ENCODE results near the gene AGAP1. TPM values are rescaled to one million over a fixed set of nuclear protein-coding genes. Genes with fewer than 3 reads are reported as not detected.

AGAP1 gene
- total RNA-seq, 1 donor from 2014 or later, result 43.9 TPM

GRCh38 chr2:236119476-236119875, 625.6 kb downstream of the AGAP1 start:
- H3K36me3 Mint-ChIP-seq (ENCODE audit: low read depth, unreplicated experiment), result peaks cover 6% of the 10 kb centered on the region
- no peak for TF ChIP-seq CTCF (IDR thresholded peaks at IDR 0.05; ENCODE audit: unreplicated experiment)
- DNase-seq (ENCODE audit: low spot score), result no peak
- H3K27ac Mint-ChIP-seq (ENCODE audit: unreplicated experiment), result no peak overlapping the region
- peaks cover 16% of the 10 kb centered on the region for H3K4me1 Mint-ChIP-seq (ENCODE audit: unreplicated experiment)
- peaks cover 9% of the 10 kb centered on the region for H3K27me3 Mint-ChIP-seq (ENCODE audit: unreplicated experiment)
- no peaks in the 10 kb centered on the region for H3K9me3 Mint-ChIP-seq (ENCODE audit: unreplicated experiment)
- H3K4me3 Mint-ChIP-seq (ENCODE audit: unreplicated experiment), result no peak overlapping the region

GRCh38 chr2:236120141-236120601, 626.3 kb downstream of the AGAP1 start:
- no peak overlapping the region for H3K27ac Mint-ChIP-seq (ENCODE audit: unreplicated experiment)
- H3K4me1 Mint-ChIP-seq (ENCODE audit: unreplicated experiment), result peaks cover 16% of the 10 kb centered on the region
- DNase-seq (ENCODE audit: low spot score), result no peak
- TF ChIP-seq CTCF (IDR thresholded peaks at IDR 0.05; ENCODE audit: unreplicated experiment), result no peak
- peaks cover 10% of the 10 kb centered on the region for H3K36me3 Mint-ChIP-seq (ENCODE audit: low read depth, unreplicated experiment)
- peaks cover 5% of the 10 kb centered on the region for H3K27me3 Mint-ChIP-seq (ENCODE audit: unreplicated experiment)
- H3K9me3 Mint-ChIP-seq (ENCODE audit: unreplicated experiment), result no peaks in the 10 kb centered on the region
- H3K4me3 Mint-ChIP-seq (ENCODE audit: unreplicated experiment), result no peak overlapping the region

- no peak for TF ChIP-seq CTCF (IDR thresholded peaks at IDR 0.05; ENCODE audit: unreplicated experiment)
- no peak for DNase-seq (ENCODE audit: low spot score)
- H3K36me3 Mint-ChIP-seq (ENCODE audit: low read depth, unreplicated experiment), result peaks cover 13% of the 10 kb centered on the region
- no peak overlapping the region for H3K27ac Mint-ChIP-seq (ENCODE audit: unreplicated experiment)
- no peak overlapping the region for H3K4me3 Mint-ChIP-seq (ENCODE audit: unreplicated experiment)
- peaks cover 16% of the 10 kb centered on the region for H3K4me1 Mint-ChIP-seq (ENCODE audit: unreplicated experiment)
- no peaks in the 10 kb centered on the region for H3K9me3 Mint-ChIP-seq (ENCODE audit: unreplicated experiment)
- peaks cover 5% of the 10 kb centered on the region for H3K27me3 Mint-ChIP-seq (ENCODE audit: unreplicated experiment)
Measured at GRCh38 chr2:236120829-236121228, 627.0 kb downstream of the AGAP1 start.

- Mint-ChIP-seq H3K27ac (ENCODE audit: unreplicated experiment) (no peak overlapping the region), H3K9me3 (ENCODE audit: unreplicated experiment) (no peaks in the 10 kb centered on the region), H3K4me3 (ENCODE audit: unreplicated experiment) (no peak overlapping the region), H3K36me3 (ENCODE audit: low read depth, unreplicated experiment) (peaks cover 13% of the 10 kb centered on the region), H3K4me1 (ENCODE audit: unreplicated experiment) (peaks cover 16% of the 10 kb centered on the region), H3K27me3 (ENCODE audit: unreplicated experiment) (peaks cover 5% of the 10 kb centered on the region)
- DNase-seq (ENCODE audit: low spot score), result no peak
- TF ChIP-seq CTCF (IDR thresholded peaks at IDR 0.05; ENCODE audit: unreplicated experiment), result no peak
Measured at GRCh38 chr2:236121546-236121945, 627.7 kb downstream of the AGAP1 start.

GRCh38 chr2:236122236-236122635, 628.4 kb downstream of the AGAP1 start:
- Mint-ChIP-seq H3K4me3 (ENCODE audit: unreplicated experiment) (no peak overlapping the region), H3K9me3 (ENCODE audit: unreplicated experiment) (no peaks in the 10 kb centered on the region), H3K27me3 (ENCODE audit: unreplicated experiment) (peaks cover 3% of the 10 kb centered on the region), H3K27ac (ENCODE audit: unreplicated experiment) (no peak overlapping the region), H3K36me3 (ENCODE audit: low read depth, unreplicated experiment) (peaks cover 13% of the 10 kb centered on the region), H3K4me1 (ENCODE audit: unreplicated experiment) (peaks cover 14% of the 10 kb centered on the region)
- TF ChIP-seq CTCF (IDR thresholded peaks at IDR 0.05; ENCODE audit: unreplicated experiment), result no peak
- no peak for DNase-seq (ENCODE audit: low spot score)
